Measurements from ENCODE around the gene LHX4.

LHX4 gene

DNA sequence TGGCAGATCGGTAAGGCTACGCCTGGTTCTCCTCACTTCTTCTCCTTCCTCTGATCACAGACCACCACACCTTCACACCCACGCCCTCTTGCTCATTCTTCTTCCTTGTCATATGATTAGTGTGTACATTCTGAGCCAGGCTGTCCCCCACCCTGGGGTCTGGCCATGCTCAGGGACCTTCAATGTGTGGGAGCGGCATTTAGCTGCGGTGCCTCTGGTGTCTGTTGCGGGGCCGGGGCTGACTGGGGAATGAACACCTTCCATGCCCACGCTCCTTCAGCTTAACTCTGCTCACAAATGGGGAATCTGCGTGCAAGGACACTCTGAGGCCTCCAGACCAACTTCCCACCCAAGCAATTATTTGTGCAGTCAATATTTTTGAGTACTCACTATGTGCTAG lies 46.0 kb upstream of the LHX4 start:
- no peak overlapping the region for H2BK15ac ChIP-seq (replicated peaks; ENCODE audit: low read depth)
- no peaks in the 10 kb centered on the region for H3K4me1 ChIP-seq (ENCODE audit: control insufficient read depth, low read depth, low read length)
- H3K27ac ChIP-seq (ENCODE audit: low read depth, low read length) = no peak overlapping the region
- no peak overlapping the region for H3K4ac ChIP-seq (ENCODE audit: low read depth, low read length)
- H3K27me3 ChIP-seq (ENCODE audit: insufficient read depth, low read length, poor library complexity) = no peaks in the 10 kb centered on the region
- H4K5ac ChIP-seq (ENCODE audit: low read length) = no peak overlapping the region
- no peak overlapping the region for H3K56ac ChIP-seq (ENCODE audit: low read length)
- peaks cover 2% of the 10 kb centered on the region for H3K36me3 ChIP-seq (ENCODE audit: control insufficient read depth, insufficient read depth, low read length)
- no peak overlapping the region for H4K8ac ChIP-seq (ENCODE audit: low read depth, low read length)
- WGBS (ENCODE audit: extremely low coverage, insufficient coverage, low lambda C conversion rate) = no CpG with 5 or more reads among the region's 9 CpGs
- H3K9ac ChIP-seq (ENCODE audit: low read length) = no peak overlapping the region
- H3K23ac ChIP-seq (ENCODE audit: low read length) = no peak overlapping the region
- no peak overlapping the region for H2BK5ac ChIP-seq (ENCODE audit: low read length)
- H3K79me2 ChIP-seq (ENCODE audit: control insufficient read depth, insufficient read depth, low read length) = no peaks in the 10 kb centered on the region
- no peak overlapping the region for H2BK120ac ChIP-seq (ENCODE audit: low read depth, low read length)
- no peak overlapping the region for H3K4me2 ChIP-seq (ENCODE audit: low read length)
- DNase-seq = no peak
- H3K4me3 ChIP-seq (ENCODE audit: low read length) = no peak overlapping the region
- no peaks in the 10 kb centered on the region for H3K79me1 ChIP-seq (ENCODE audit: low read length)
- no peak overlapping the region for H2AK5ac ChIP-seq (ENCODE audit: low read length)
- H3K18ac ChIP-seq (ENCODE audit: low read length) = no peak overlapping the region

DNA sequence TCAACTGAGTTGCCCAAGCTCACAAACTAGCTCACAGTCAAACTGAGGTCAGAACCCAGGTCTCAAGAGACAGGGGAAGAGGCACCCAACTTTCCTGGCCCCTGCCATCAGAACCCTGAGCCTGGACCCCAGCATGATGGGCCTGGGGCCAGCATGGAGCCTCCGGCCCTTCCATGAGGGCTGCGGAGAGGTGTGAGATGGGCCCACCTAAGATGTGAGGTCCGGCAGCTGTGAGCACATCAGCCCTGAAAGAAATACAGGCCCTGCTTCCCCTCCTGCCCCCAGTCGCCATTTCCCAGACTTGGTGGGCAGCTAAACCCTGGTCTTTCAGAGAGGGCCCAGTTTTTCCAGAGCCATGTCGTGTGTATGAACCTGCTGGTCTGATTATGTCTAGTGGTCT lies 44.8 kb upstream of the LHX4 start:
- no peak overlapping the region for H2BK15ac ChIP-seq (replicated peaks; ENCODE audit: low read depth)
- no peak overlapping the region for H3K56ac ChIP-seq (ENCODE audit: low read length)
- no peak overlapping the region for H2BK120ac ChIP-seq (ENCODE audit: low read depth, low read length)
- no peak overlapping the region for H3K23ac ChIP-seq (ENCODE audit: low read length)
- no peak overlapping the region for H3K4me2 ChIP-seq (ENCODE audit: low read length)
- H3K27ac ChIP-seq (ENCODE audit: low read depth, low read length) = no peak overlapping the region
- no peak overlapping the region for H2BK5ac ChIP-seq (ENCODE audit: low read length)
- H4K5ac ChIP-seq (ENCODE audit: low read length) = no peak overlapping the region
- H4K8ac ChIP-seq (ENCODE audit: low read depth, low read length) = no peak overlapping the region
- H3K79me1 ChIP-seq (ENCODE audit: low read length) = no peaks in the 10 kb centered on the region
- H3K79me2 ChIP-seq (ENCODE audit: control insufficient read depth, insufficient read depth, low read length) = no peaks in the 10 kb centered on the region
- no peak for DNase-seq
- H3K4me3 ChIP-seq (ENCODE audit: low read length) = no peak overlapping the region
- no peak overlapping the region for H2AK5ac ChIP-seq (ENCODE audit: low read length)
- H3K27me3 ChIP-seq (ENCODE audit: insufficient read depth, low read length, poor library complexity) = no peaks in the 10 kb centered on the region
- WGBS (ENCODE audit: extremely low coverage, insufficient coverage, low lambda C conversion rate) = no CpG with 5 or more reads among the region's 5 CpGs
- H3K4ac ChIP-seq (ENCODE audit: low read depth, low read length) = no peak overlapping the region
- no peaks in the 10 kb centered on the region for H3K4me1 ChIP-seq (ENCODE audit: control insufficient read depth, low read depth, low read length)
- no peak overlapping the region for H3K9ac ChIP-seq (ENCODE audit: low read length)
- H3K18ac ChIP-seq (ENCODE audit: low read length) = no peak overlapping the region
- peaks cover 2% of the 10 kb centered on the region for H3K36me3 ChIP-seq (ENCODE audit: control insufficient read depth, insufficient read depth, low read length)

DNA sequence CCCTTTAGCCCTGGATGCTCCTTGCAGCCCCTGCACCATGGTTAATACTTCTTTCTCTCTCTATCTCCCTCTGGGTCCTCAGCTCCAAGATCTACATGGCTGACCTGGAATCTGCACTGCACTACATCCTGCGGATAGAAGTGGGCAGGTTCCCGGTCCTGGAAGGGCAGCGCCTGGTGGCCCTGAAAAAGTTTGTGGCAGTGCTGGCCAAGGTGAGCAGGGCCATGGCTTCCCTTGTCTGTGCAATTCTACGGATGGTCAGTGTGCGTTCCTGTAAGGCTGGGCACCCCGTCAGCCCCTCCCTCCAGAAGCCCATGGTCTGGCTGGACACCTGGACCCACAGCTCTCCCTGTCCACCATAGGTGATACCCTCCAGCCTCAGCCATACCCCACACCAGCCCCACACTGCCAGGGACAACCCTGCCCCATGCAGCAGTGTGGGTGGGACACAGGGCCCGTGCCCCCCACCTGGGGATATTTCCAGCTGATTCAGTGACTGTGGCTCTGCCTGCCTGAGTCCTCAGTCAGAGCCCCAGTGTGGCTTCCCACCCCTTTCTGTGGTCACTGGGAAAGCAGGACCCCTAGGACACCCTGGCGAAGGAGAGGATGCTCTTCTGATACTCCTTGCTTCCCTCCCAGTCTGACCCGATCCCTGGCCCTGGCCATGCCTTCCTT lies 44.0 kb upstream of the LHX4 start:
- Histone ChIP-seq H3K4me3 (ENCODE audit: low read length) (no peak overlapping the region), H2AK5ac (ENCODE audit: low read length) (no peak overlapping the region), H3K9ac (ENCODE audit: low read length) (no peak overlapping the region), H3K79me1 (ENCODE audit: low read length) (no peaks in the 10 kb centered on the region), H3K23ac (ENCODE audit: low read length) (no peak overlapping the region), H3K36me3 (ENCODE audit: control insufficient read depth, insufficient read depth, low read length) (peaks cover 2% of the 10 kb centered on the region), H3K56ac (ENCODE audit: low read length) (no peak overlapping the region), H2BK5ac (ENCODE audit: low read length) (no peak overlapping the region), H3K27ac (ENCODE audit: low read depth, low read length) (no peak overlapping the region), H4K8ac (ENCODE audit: low read depth, low read length) (no peak overlapping the region), H2BK15ac (replicated peaks; ENCODE audit: low read depth) (no peak overlapping the region), H3K27me3 (ENCODE audit: insufficient read depth, low read length, poor library complexity) (no peaks in the 10 kb centered on the region), H4K5ac (ENCODE audit: low read length) (no peak overlapping the region), H3K18ac (ENCODE audit: low read length) (no peak overlapping the region), H3K4me1 (ENCODE audit: control insufficient read depth, low read depth, low read length) (no peaks in the 10 kb centered on the region), H3K4ac (ENCODE audit: low read depth, low read length) (no peak overlapping the region), H2BK120ac (ENCODE audit: low read depth, low read length) (no peak overlapping the region), H3K79me2 (ENCODE audit: control insufficient read depth, insufficient read depth, low read length) (no peaks in the 10 kb centered on the region), H3K4me2 (ENCODE audit: low read length) (no peak overlapping the region)
- DNase-seq = no peak
- WGBS (ENCODE audit: extremely low coverage, insufficient coverage, low lambda C conversion rate) = no CpG with 5 or more reads among the region's 9 CpGs

DNA sequence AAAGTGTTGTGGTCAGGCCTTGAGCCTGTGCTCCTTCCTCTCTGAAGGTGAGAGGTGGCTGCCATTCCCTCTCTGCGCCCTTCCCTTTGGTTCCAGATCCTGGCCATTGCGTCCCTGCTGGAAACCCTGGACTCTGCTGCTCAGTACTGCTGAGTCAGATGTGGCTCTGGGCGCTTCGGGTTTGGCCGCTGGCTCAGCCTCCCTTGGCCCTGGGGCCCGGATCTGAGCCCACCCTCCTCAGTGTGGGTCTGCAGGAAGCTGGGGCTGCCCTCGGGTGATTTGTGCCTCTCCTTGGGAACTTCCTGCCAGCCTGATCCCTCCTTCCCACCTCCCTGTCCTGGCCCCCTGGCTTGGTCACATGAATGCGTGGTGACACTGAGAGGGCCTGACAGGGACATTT lies 43.2 kb upstream of the LHX4 start:
- H4K8ac ChIP-seq (ENCODE audit: low read depth, low read length) = no peak overlapping the region
- no peak overlapping the region for H3K18ac ChIP-seq (ENCODE audit: low read length)
- H2BK15ac ChIP-seq (replicated peaks; ENCODE audit: low read depth) = no peak overlapping the region
- no peak overlapping the region for H2AK5ac ChIP-seq (ENCODE audit: low read length)
- H3K9ac ChIP-seq (ENCODE audit: low read length) = no peak overlapping the region
- H3K79me2 ChIP-seq (ENCODE audit: control insufficient read depth, insufficient read depth, low read length) = no peaks in the 10 kb centered on the region
- H2BK120ac ChIP-seq (ENCODE audit: low read depth, low read length) = no peak overlapping the region
- no peak overlapping the region for H2BK5ac ChIP-seq (ENCODE audit: low read length)
- H3K56ac ChIP-seq (ENCODE audit: low read length) = no peak overlapping the region
- no peak overlapping the region for H3K23ac ChIP-seq (ENCODE audit: low read length)
- H3K4me2 ChIP-seq (ENCODE audit: low read length) = no peak overlapping the region
- no peak overlapping the region for H3K4ac ChIP-seq (ENCODE audit: low read depth, low read length)
- H3K4me3 ChIP-seq (ENCODE audit: low read length) = no peak overlapping the region
- no peak overlapping the region for H4K5ac ChIP-seq (ENCODE audit: low read length)
- H3K4me1 ChIP-seq (ENCODE audit: control insufficient read depth, low read depth, low read length) = no peaks in the 10 kb centered on the region
- WGBS (ENCODE audit: extremely low coverage, insufficient coverage, low lambda C conversion rate) = no CpG with 5 or more reads among the region's 8 CpGs
- H3K27me3 ChIP-seq (ENCODE audit: insufficient read depth, low read length, poor library complexity) = no peaks in the 10 kb centered on the region
- no peak overlapping the region for H3K27ac ChIP-seq (ENCODE audit: low read depth, low read length)
- DNase-seq = peak; percentile 37
- peaks cover 2% of the 10 kb centered on the region for H3K36me3 ChIP-seq (ENCODE audit: control insufficient read depth, insufficient read depth, low read length)
- no peaks in the 10 kb centered on the region for H3K79me1 ChIP-seq (ENCODE audit: low read length)

DNA sequence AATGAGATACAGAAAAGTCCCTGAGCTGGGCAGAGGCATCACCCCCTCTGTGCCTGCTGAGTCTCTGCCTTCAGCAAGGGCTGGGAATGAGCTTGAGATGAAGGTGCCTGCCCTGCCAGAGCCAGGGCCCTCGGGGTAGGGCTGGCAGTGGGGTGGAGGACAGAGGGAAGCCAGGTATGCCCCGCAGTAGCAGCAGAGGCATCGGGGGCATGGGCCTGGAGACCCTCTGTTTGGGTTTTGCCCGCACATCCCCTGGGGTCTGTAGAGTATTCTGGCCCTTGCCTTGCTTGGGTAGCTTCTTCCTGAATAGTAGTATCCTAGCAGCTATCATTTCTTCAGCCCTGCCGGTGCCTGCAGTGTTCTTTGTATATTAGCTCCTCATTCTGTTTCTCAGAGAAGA lies 42.4 kb upstream of the LHX4 start:
- no peak overlapping the region for H3K4me2 ChIP-seq (ENCODE audit: low read length)
- H3K4me1 ChIP-seq (ENCODE audit: control insufficient read depth, low read depth, low read length) = no peaks in the 10 kb centered on the region
- H3K79me1 ChIP-seq (ENCODE audit: low read length) = no peaks in the 10 kb centered on the region
- no peak overlapping the region for H2BK120ac ChIP-seq (ENCODE audit: low read depth, low read length)
- WGBS (ENCODE audit: extremely low coverage, insufficient coverage, low lambda C conversion rate) = no CpG with 5 or more reads among the region's 5 CpGs
- no peak overlapping the region for H3K56ac ChIP-seq (ENCODE audit: low read length)
- no peak overlapping the region for H2AK5ac ChIP-seq (ENCODE audit: low read length)
- no peak overlapping the region for H3K4ac ChIP-seq (ENCODE audit: low read depth, low read length)
- no peak overlapping the region for H3K27ac ChIP-seq (ENCODE audit: low read depth, low read length)
- peaks cover 2% of the 10 kb centered on the region for H3K36me3 ChIP-seq (ENCODE audit: control insufficient read depth, insufficient read depth, low read length)
- no peak overlapping the region for H2BK5ac ChIP-seq (ENCODE audit: low read length)
- no peak overlapping the region for H4K8ac ChIP-seq (ENCODE audit: low read depth, low read length)
- H4K5ac ChIP-seq (ENCODE audit: low read length) = no peak overlapping the region
- no peak overlapping the region for H2BK15ac ChIP-seq (replicated peaks; ENCODE audit: low read depth)
- H3K23ac ChIP-seq (ENCODE audit: low read length) = no peak overlapping the region
- no peak for DNase-seq
- no peaks in the 10 kb centered on the region for H3K79me2 ChIP-seq (ENCODE audit: control insufficient read depth, insufficient read depth, low read length)
- H3K27me3 ChIP-seq (ENCODE audit: insufficient read depth, low read length, poor library complexity) = no peaks in the 10 kb centered on the region
- no peak overlapping the region for H3K9ac ChIP-seq (ENCODE audit: low read length)
- H3K4me3 ChIP-seq (ENCODE audit: low read length) = no peak overlapping the region
- H3K18ac ChIP-seq (ENCODE audit: low read length) = no peak overlapping the region

DNA sequence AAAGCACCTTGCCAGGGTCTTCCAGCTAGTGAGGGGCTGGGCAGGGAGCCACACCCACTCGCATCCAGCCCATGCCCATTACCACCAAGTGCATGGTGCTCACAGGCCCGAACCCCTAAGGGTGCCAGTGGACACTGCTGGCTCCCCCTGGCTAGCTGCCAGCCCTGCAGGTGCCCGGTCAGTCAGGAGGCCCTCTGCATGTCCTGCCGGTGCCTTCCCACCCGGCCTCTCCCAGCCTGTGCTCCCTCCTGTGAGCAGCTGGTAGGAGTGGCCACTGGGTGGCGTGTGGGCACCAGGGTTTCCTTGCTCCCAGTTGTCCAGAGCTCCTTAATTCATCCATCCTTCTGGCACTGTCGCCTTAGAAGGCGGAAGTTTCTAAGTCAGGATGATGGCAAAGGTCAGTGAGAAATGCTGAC lies 42.0 kb upstream of the LHX4 start:
- Histone ChIP-seq H3K4me3 (ENCODE audit: low read length) (no peak overlapping the region), H4K5ac (ENCODE audit: low read length) (no peak overlapping the region), H2BK15ac (replicated peaks; ENCODE audit: low read depth) (no peak overlapping the region), H3K4ac (ENCODE audit: low read depth, low read length) (no peak overlapping the region), H3K23ac (ENCODE audit: low read length) (no peak overlapping the region), H3K36me3 (ENCODE audit: control insufficient read depth, insufficient read depth, low read length) (peaks cover 2% of the 10 kb centered on the region), H3K79me1 (ENCODE audit: low read length) (no peaks in the 10 kb centered on the region), H3K9ac (ENCODE audit: low read length) (no peak overlapping the region), H4K8ac (ENCODE audit: low read depth, low read length) (no peak overlapping the region), H3K18ac (ENCODE audit: low read length) (no peak overlapping the region), H3K4me2 (ENCODE audit: low read length) (no peak overlapping the region), H2BK120ac (ENCODE audit: low read depth, low read length) (no peak overlapping the region), H3K4me1 (ENCODE audit: control insufficient read depth, low read depth, low read length) (no peaks in the 10 kb centered on the region), H2BK5ac (ENCODE audit: low read length) (no peak overlapping the region), H3K27ac (ENCODE audit: low read depth, low read length) (no peak overlapping the region), H2AK5ac (ENCODE audit: low read length) (no peak overlapping the region), H3K56ac (ENCODE audit: low read length) (no peak overlapping the region), H3K27me3 (ENCODE audit: insufficient read depth, low read length, poor library complexity) (no peaks in the 10 kb centered on the region), H3K79me2 (ENCODE audit: control insufficient read depth, insufficient read depth, low read length) (no peaks in the 10 kb centered on the region)
- no CpG with 5 or more reads among the region's 8 CpGs for WGBS (ENCODE audit: extremely low coverage, insufficient coverage, low lambda C conversion rate)
- DNase-seq = peak; percentile 65

Measured in mesendoderm (in vitro differentiated cells).